Fibroblast of the aortic adventitia (primary cell): ENCODE data around the gene SMIM28. TPM values are rescaled to one million over a fixed set of nuclear protein-coding genes. Genes with fewer than 3 reads are reported as not detected.
A peak's percentile ranks its signal among the peaks of the same experiment; 100 is the strongest.

Experiments
- DNase-seq: peaks from one replicate; pipeline ENCODE4 v3.0.0-alpha.2; 2010; ENCODE audit warnings: low read depth
- H3K4me3 ChIP-seq: 2 replicates; pipeline ENCODE4 v1.5.1; 2011; ENCODE audit warnings: low read depth, mild to moderate bottlenecking, control low read depth, low read length, moderate library complexity
- CTCF ChIP-seq: IDR thresholded peaks from 2 replicates; pipeline ENCODE4 v1.5.1; 2011; ENCODE audit warnings: mild to moderate bottlenecking, low read length, control low read depth, inconsistent platforms; ENCODE audit not compliant: insufficient read depth
- total RNA-seq: library from RNA; depleted of rRNA; stranded (reverse); fragments of >200 nt; gene quantifications from 2 replicates; pipeline ENCODE4 v1.2.3, GENCODE V29; 2012; ENCODE audit warnings: low replicate concordance

The SMIM28 gene
- total RNA-seq, 1 donor = not detected

DNA sequence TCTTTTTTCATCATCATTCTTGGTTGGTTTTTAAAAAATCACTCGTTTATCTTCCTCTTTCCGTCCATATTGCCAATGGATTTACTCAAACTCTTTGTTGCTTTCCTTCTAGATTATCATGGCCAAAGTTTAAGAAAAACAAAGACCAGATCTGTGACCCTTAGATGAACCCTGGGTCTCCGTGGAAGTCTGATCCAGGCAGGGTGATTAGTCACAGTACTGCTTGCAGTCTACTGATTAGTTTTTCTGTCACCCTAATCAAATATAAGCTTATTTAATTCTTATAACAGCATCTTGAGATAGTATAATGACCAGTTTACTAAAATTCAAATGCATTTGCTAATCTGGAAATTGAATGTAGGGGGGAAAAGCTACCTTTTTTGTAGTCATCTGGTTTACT, 6.0 kb upstream of the SMIM28 start:
- no peak for TF ChIP-seq CTCF
- peak; percentile 54 for DNase-seq
- no peak overlapping the region for H3K4me3 ChIP-seq

GRCh38 chr6:138372711-138373463, 4.8 kb upstream of the SMIM28 start:
- no peak overlapping the region for H3K4me3 ChIP-seq
- peak; percentile 10 for TF ChIP-seq CTCF
- DNase-seq = peak; percentile 42

- no peak for TF ChIP-seq CTCF
- no peak for DNase-seq
- no peak overlapping the region for H3K4me3 ChIP-seq
Observed at GRCh38 chr6:138374230-138374629, 3.5 kb upstream of the SMIM28 start.

DNA sequence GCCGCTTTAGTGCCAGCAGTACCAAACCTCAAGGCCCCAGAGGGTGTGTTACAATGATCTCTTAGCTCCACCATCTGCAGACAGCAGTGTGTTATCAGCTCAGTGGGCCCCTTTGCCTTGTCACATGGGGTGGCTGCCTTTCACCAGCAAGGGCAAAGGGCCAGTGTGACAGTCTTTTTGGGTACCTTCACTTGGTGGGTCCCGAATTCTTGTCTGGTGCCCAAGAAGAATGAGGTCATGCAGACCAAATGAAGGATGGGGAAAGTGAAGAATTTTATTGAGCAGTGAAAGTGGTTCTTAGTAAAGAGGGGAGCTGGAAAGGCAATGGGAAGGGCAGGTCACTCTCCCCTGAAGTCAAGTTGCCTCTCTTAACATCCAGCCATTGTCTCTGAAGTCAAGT, 2.9 kb upstream of the SMIM28 start:
- TF ChIP-seq CTCF = no peak
- no peak for DNase-seq
- no peak overlapping the region for H3K4me3 ChIP-seq

- TF ChIP-seq CTCF = no peak
- DNase-seq = no peak
- H3K4me3 ChIP-seq = no peak overlapping the region
Observed at GRCh38 chr6:138377042-138377441, 663 bp upstream of the SMIM28 start.

DNA sequence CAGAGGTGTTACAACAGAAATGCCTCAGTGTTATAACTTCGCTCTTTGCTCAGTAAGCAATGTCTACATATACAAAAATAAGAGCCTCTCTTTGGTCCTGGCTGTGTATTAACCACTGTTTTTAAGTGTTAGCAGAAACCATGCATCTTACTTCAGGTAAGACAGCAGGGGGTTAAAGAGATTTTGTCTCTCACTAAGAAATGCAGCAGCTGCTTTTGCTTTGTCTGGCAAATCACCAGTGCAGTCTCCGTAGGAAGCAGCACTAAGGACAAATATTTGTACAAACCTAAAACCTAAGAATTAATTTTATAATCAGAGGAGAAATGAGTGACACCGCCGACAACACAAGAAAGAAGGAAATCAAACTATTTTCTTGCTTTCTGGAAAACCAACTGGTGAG, 758 bp downstream of the SMIM28 start:
- no peak for DNase-seq
- no peak for TF ChIP-seq CTCF
- no peak overlapping the region for H3K4me3 ChIP-seq
